HepG2 (cell line): ENCODE results near the gene HOXA7. TPM values are rescaled to one million over a fixed set of nuclear protein-coding genes. Genes with fewer than 3 reads are reported as not detected.
A peak's percentile ranks its signal among the peaks of the same experiment; 100 is the strongest.

Experiments
- ATF3 ChIP-seq: sonication (generic); formaldehyde crosslinking; IDR thresholded peaks from 2 replicates; pipeline ENCODE4 v1.4.0; 2020; ENCODE audit warnings: missing genetic modification reagents
- ETV6 ChIP-seq: sonication (generic); formaldehyde crosslinking; conservative IDR thresholded peaks from 2 replicates; pipeline ENCODE4 v1.4.0; 2020; ENCODE audit warnings: missing genetic modification reagents
- FOXC1 ChIP-seq: sonication (generic); formaldehyde crosslinking; IDR thresholded peaks from 2 replicates; pipeline ENCODE4 v1.8.0; 2022; ENCODE audit warnings: mild to moderate bottlenecking, missing genetic modification reagents, borderline replicate concordance
- MAF1 ChIP-seq: sonication (generic); formaldehyde crosslinking; IDR thresholded peaks from 2 replicates; pipeline ENCODE4 v1.5.0; 2020; ENCODE audit warnings: missing genetic modification reagents, borderline replicate concordance
- MAX ChIP-seq: IDR thresholded peaks from 2 replicates; pipeline ENCODE4 v1.6.1; 2012; ENCODE audit warnings: inconsistent platforms
- MTERF4 ChIP-seq: sonication (generic); formaldehyde crosslinking; IDR thresholded peaks from 2 replicates; pipeline ENCODE4 v1.8.0; 2023; ENCODE audit warnings: mild to moderate bottlenecking, missing genetic modification reagents
- POGK ChIP-seq: sonication (generic); formaldehyde crosslinking; conservative IDR thresholded peaks from 2 replicates; pipeline ENCODE4 v1.8.0; 2022; ENCODE audit warnings: mild to moderate bottlenecking, moderate library complexity, missing genetic modification reagents
- RAD21 ChIP-seq: fragments of 450-650 bp; formaldehyde crosslinking; IDR thresholded peaks from 2 replicates; pipeline ENCODE4 v1.5.0; 2020; ENCODE audit warnings: mild to moderate bottlenecking
- SKI ChIP-seq: fragments of 450-650 bp; IDR thresholded peaks from one replicate; pipeline ENCODE4 v1.6.1; 2018; ENCODE audit warnings: mild to moderate bottlenecking; ENCODE audit not compliant: partially characterized antibody
- ZFP36L1 ChIP-seq: sonication (generic); formaldehyde crosslinking; IDR thresholded peaks from 2 replicates; pipeline ENCODE4 v1.8.0; 2022; ENCODE audit warnings: mild to moderate bottlenecking, missing genetic modification reagents, moderate library complexity
- ZNF407 ChIP-seq: sonication (generic); formaldehyde crosslinking; IDR thresholded peaks from one replicate; pipeline ENCODE4 v1.5.1; 2020; ENCODE audit warnings: mild to moderate bottlenecking, missing genetic modification reagents; ENCODE audit errors: not compliant biosample characterization
- ZNF414 ChIP-seq: sonication (generic); formaldehyde crosslinking; IDR thresholded peaks from 2 replicates; pipeline ENCODE4 v1.5.0; 2020; ENCODE audit warnings: missing genetic modification reagents
- ZNF572 ChIP-seq: sonication (generic); formaldehyde crosslinking; IDR thresholded peaks from 2 replicates; pipeline ENCODE4 v1.5.1; 2020; ENCODE audit warnings: mild to moderate bottlenecking, missing genetic modification reagents
- ZNF746 ChIP-seq: sonication (generic); formaldehyde crosslinking; IDR thresholded peaks from 2 replicates; pipeline ENCODE4 v1.8.0; 2022; ENCODE audit warnings: mild to moderate bottlenecking, missing genetic modification reagents
- ZNF768 ChIP-seq: sonication (generic); formaldehyde crosslinking; IDR thresholded peaks from 2 replicates; pipeline ENCODE4 v1.4.0; 2020; ENCODE audit warnings: missing genetic modification reagents
- ZSCAN21 ChIP-seq: sonication (generic); formaldehyde crosslinking; IDR thresholded peaks from 2 replicates; pipeline ENCODE4 v1.8.0; 2022; ENCODE audit warnings: mild to moderate bottlenecking, missing genetic modification reagents, moderate library complexity, borderline replicate concordance
- polyA plus RNA-seq, 8 experiments: library from polyadenylated mRNA; depleted of rRNA in 3 of 8; stranded (reverse) in 7 of 8; unstranded in 1 of 8; fragments of >200 nt; fragmentation: Illumina TruSeq in 4 of 8; extraction: Trizol in 4 of 8; gene quantifications; 2 replicates each; pipeline versions ENCODE4 v1.2.1 to v1.2.3, GENCODE V29; 2011 to 2016; ENCODE audit warnings: low read depth in 4 of 8, missing spikeins in 1 of 8, mixed read lengths in 1 of 8; ENCODE audit not compliant: insufficient read depth in 1 of 8
- total RNA-seq, 5 experiments: library from RNA; depleted of rRNA; stranded (reverse); fragments of >200 nt; fragmentation: Illumina TruSeq; extraction: Trizol; gene quantifications; 2 replicates each; pipeline ENCODE4 v1.2.3, GENCODE V29; 2016; ENCODE audit warnings: low read depth in 1 of 5

HOXA7 gene
- total and polyA plus RNA-seq, 2 of the 13 experiments (the other 11 are each of a cell fraction or from before 2014, with no cell fraction given), result 0.05 TPM; not detected in 1

- TF ChIP-seq ZNF414 (CRISPR knock-in tag), result no peak
- TF ChIP-seq MAX, result peak; percentile 62
- TF ChIP-seq MAF1, result 0 out of 2 replicates have a peak, but pooled peaks have one; percentile 32
- no peak for TF ChIP-seq ZFP36L1
- TF ChIP-seq MTERF4 (CRISPR knock-in tag), result no peak
- no peak for TF ChIP-seq ZNF572 (CRISPR knock-in tag)
- peak; percentile 9; the same call in 1 of the 2 replicates for TF ChIP-seq POGK (CRISPR knock-in tag)
- TF ChIP-seq FOXC1 (CRISPR knock-in tag), result peak; percentile 55; the same call in 1 of the 2 replicates
- no peak for TF ChIP-seq ZNF407 (CRISPR knock-in tag)
- no peak for TF ChIP-seq SKI
- TF ChIP-seq ETV6, result no peak
- TF ChIP-seq ZNF768 (CRISPR knock-in tag), result 0 out of 2 replicates have a peak, but pooled peaks have one; percentile 28
- TF ChIP-seq ZNF746 (CRISPR knock-in tag), result no peak
- TF ChIP-seq RAD21 (CRISPR knock-in tag), result 0 out of 2 replicates have a peak, but pooled peaks have one; percentile 54
- no peak for TF ChIP-seq ATF3 (CRISPR knock-in tag)
- TF ChIP-seq ZSCAN21 (CRISPR knock-in tag), result peak; percentile 38; the same call in 1 of the 2 replicates
These were observed 26.5 kb downstream of the HOXA7 start (continued) for GRCh38 chr7:27129729-27130539.
